ENCODE measurements around the gene CWC15.

The CWC15 gene

GRCh38 chr11:94924612-94925011, 48.7 kb downstream of the CWC15 start:
- Histone ChIP-seq H3K4me3 (ENCODE audit: low read length) (no peak overlapping the region), H3K36me3 (replicated peaks; ENCODE audit: low read depth, low read length) (no peaks in the 10 kb centered on the region), H3K9ac (ENCODE audit: low read length) (no peak overlapping the region), H3K9me3 (ENCODE audit: insufficient read depth, low read length) (no peaks in the 10 kb centered on the region), H3K27ac (ENCODE audit: low read length) (no peak overlapping the region), H3K79me2 (ENCODE audit: low read length) (no peaks in the 10 kb centered on the region), H3K4me1 (ENCODE audit: low read length) (peaks cover 4% of the 10 kb centered on the region; the same call in 1 of the 2 replicates), H4K20me1 (ENCODE audit: insufficient read depth, low read length) (no peaks in the 10 kb centered on the region), H3K27me3 (ENCODE audit: low read depth, low read length) (no peaks in the 10 kb centered on the region), H2AFZ (ENCODE audit: low read depth, low read length) (no peak overlapping the region), H3K4me2 (ENCODE audit: low read length) (no peak overlapping the region)
- TF ChIP-seq EZH2phosphoT487 (IDR thresholded peaks at IDR 0.05; ENCODE audit: low read depth) (no peak), CTCF (IDR thresholded peaks at IDR 0.05; ENCODE audit: low read depth, low read length) (no peak)

DNA sequence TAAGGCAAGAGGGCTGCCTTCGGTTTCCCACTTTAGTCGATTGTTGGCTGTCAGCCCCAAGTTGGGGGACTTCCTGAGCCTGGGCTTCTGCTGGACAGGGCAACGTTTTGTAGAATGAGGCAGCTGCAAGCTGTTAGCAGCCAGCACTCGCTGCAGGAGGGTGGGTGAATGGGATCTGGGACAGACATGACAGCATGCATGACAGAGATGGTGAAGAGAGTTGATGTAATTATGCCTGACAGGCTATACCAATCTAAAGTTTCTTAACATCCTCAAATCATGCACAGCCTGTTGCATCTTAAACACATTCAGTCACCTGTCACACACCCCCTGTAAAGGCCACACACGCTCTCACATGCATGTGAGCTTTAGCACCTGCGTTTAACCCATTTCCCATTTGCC, 49.2 kb downstream of the CWC15 start:
- H3K4me2 ChIP-seq (ENCODE audit: low read length), result no peak overlapping the region
- TF ChIP-seq CTCF (IDR thresholded peaks at IDR 0.05; ENCODE audit: low read depth, low read length), result no peak
- no peak for TF ChIP-seq EZH2phosphoT487 (IDR thresholded peaks at IDR 0.05; ENCODE audit: low read depth)
- H2AFZ ChIP-seq (ENCODE audit: low read depth, low read length), result no peak overlapping the region

GRCh38 chr11:94923004-94923334, 50.4 kb downstream of the CWC15 start:
- TF ChIP-seq CTCF (IDR thresholded peaks at IDR 0.05; ENCODE audit: low read depth, low read length) (no peak), EZH2phosphoT487 (IDR thresholded peaks at IDR 0.05; ENCODE audit: low read depth) (no peak)

More for the DNA sequence above, 49.2 kb downstream of the CWC15 start:
- no peaks in the 10 kb centered on the region for H3K79me2 ChIP-seq (ENCODE audit: low read length)
- no peaks in the 10 kb centered on the region for H3K27me3 ChIP-seq (ENCODE audit: low read depth, low read length)
- no peaks in the 10 kb centered on the region for H4K20me1 ChIP-seq (ENCODE audit: insufficient read depth, low read length)
- H3K36me3 ChIP-seq (replicated peaks; ENCODE audit: low read depth, low read length), result no peaks in the 10 kb centered on the region
- H3K4me1 ChIP-seq (ENCODE audit: low read length), result peaks cover 4% of the 10 kb centered on the region; the same call in 1 of the 2 replicates
- H3K4me3 ChIP-seq (ENCODE audit: low read length), result no peak overlapping the region
- no peak overlapping the region for H3K9ac ChIP-seq (ENCODE audit: low read length)
- H3K9me3 ChIP-seq (ENCODE audit: insufficient read depth, low read length), result no peaks in the 10 kb centered on the region
- no peak overlapping the region for H3K27ac ChIP-seq (ENCODE audit: low read length)

GRCh38 chr11:94922321-94923003, 50.9 kb downstream of the CWC15 start:
- Histone ChIP-seq H2AFZ (ENCODE audit: low read depth, low read length) (no peak overlapping the region), H4K20me1 (ENCODE audit: insufficient read depth, low read length) (no peaks in the 10 kb centered on the region), H3K4me2 (ENCODE audit: low read length) (no peak overlapping the region), H3K27me3 (ENCODE audit: low read depth, low read length) (no peaks in the 10 kb centered on the region), H3K4me3 (ENCODE audit: low read length) (no peak overlapping the region), H3K27ac (ENCODE audit: low read length) (no peak overlapping the region), H3K79me2 (ENCODE audit: low read length) (no peaks in the 10 kb centered on the region), H3K9ac (ENCODE audit: low read length) (no peak overlapping the region), H3K9me3 (ENCODE audit: insufficient read depth, low read length) (no peaks in the 10 kb centered on the region), H3K36me3 (replicated peaks; ENCODE audit: low read depth, low read length) (no peaks in the 10 kb centered on the region), H3K4me1 (ENCODE audit: low read length) (peaks cover 4% of the 10 kb centered on the region; the same call in 1 of the 2 replicates)
- TF ChIP-seq CTCF (IDR thresholded peaks at IDR 0.05; ENCODE audit: low read depth, low read length) (no peak), EZH2phosphoT487 (IDR thresholded peaks at IDR 0.05; ENCODE audit: low read depth) (no peak)

More at GRCh38 chr11:94923004-94923334, 50.4 kb downstream of the CWC15 start:
- H3K4me3 ChIP-seq (ENCODE audit: low read length), result no peak overlapping the region
- no peaks in the 10 kb centered on the region for H3K79me2 ChIP-seq (ENCODE audit: low read length)
- H3K4me2 ChIP-seq (ENCODE audit: low read length), result no peak overlapping the region
- no peaks in the 10 kb centered on the region for H3K9me3 ChIP-seq (ENCODE audit: insufficient read depth, low read length)
- no peak overlapping the region for H3K9ac ChIP-seq (ENCODE audit: low read length)
- H2AFZ ChIP-seq (ENCODE audit: low read depth, low read length), result no peak overlapping the region
- peaks cover 4% of the 10 kb centered on the region; the same call in 1 of the 2 replicates for H3K4me1 ChIP-seq (ENCODE audit: low read length)
- no peak overlapping the region for H3K27ac ChIP-seq (ENCODE audit: low read length)
- H4K20me1 ChIP-seq (ENCODE audit: insufficient read depth, low read length), result no peaks in the 10 kb centered on the region
- H3K27me3 ChIP-seq (ENCODE audit: low read depth, low read length), result no peaks in the 10 kb centered on the region
- H3K36me3 ChIP-seq (replicated peaks; ENCODE audit: low read depth, low read length), result no peaks in the 10 kb centered on the region

Data from OCI-LY3 (cell line).